PC-3 (cell line): ENCODE results near the gene DVL3. TPM values are rescaled to one million over a fixed set of nuclear protein-coding genes. Genes with fewer than 3 reads are reported as not detected.
"Not testable (repeated sequence)": the region's sequence is repeated elsewhere in the genome, so short reads cannot be mapped to it uniquely, and the experiment has no call there.

Experiments
- ATAC-seq: fragments of 200-7000 bp; cut with Tn5 transposase; 2 replicates; pipeline ENCODE4 v1.9.1; 2020; ENCODE audit warnings: mild to moderate bottlenecking, moderate library complexity
- BruUV-seq: library from RNA; stranded (reverse); fragments of 400-500 nt; replicated peaks from 2 replicates; lab custom pipeline; 2021; lab: Mats Ljungman, UMichigan
- CTCF ChIA-PET: fragments of 300-600 bp; sonication (Branson Sonifier 250); formaldehyde crosslinking; loops from one replicate; lab custom pipeline; 2022; ENCODE audit warnings: antibody characterized with exemption; lab: Charles Lee
- POLR2A ChIA-PET: fragments of 300-600 bp; sonication (Branson Sonifier 250); formaldehyde crosslinking; loops from one replicate; lab custom pipeline; 2022; ENCODE audit warnings: antibody characterized with exemption; ENCODE audit not compliant: unreplicated experiment; lab: Charles Lee
- DNase-seq: peaks from one replicate; pipeline ENCODE4 v3.0.0-alpha.2; 2015
- H2AFZ ChIP-seq: fragments of 300-600 bp; sonication (generic); 2 replicates; pipeline ENCODE4 v1.6.0; 2016; ENCODE audit warnings: antibody characterized with exemption, low read length
- H3F3A ChIP-seq: fragments of 300-600 bp; sonication (generic); one replicate; pipeline ENCODE4 v1.6.0; 2017; ENCODE audit warnings: antibody characterized with exemption, low read length, control low read depth, mild to moderate bottlenecking; ENCODE audit not compliant: unreplicated experiment
- H3K27ac ChIP-seq: fragments of 300-600 bp; sonication (generic); 2 replicates; pipeline ENCODE4 v1.5.1; 2016; ENCODE audit warnings: mild to moderate bottlenecking, low read length
- H3K27me3 ChIP-seq: fragments of 300-600 bp; sonication (generic); 2 replicates; pipeline ENCODE4 v1.6.1; 2016; ENCODE audit warnings: low read length, mixed read lengths
- H3K36me3 ChIP-seq: fragments of 300-600 bp; sonication (generic); 2 replicates; pipeline ENCODE4 v1.6.1; 2016; ENCODE audit warnings: low read depth, mixed run types, low read length, mixed read lengths
- H3K4me1 ChIP-seq: fragments of 300-600 bp; sonication (generic); 2 replicates; pipeline ENCODE4 v1.5.1; 2016; ENCODE audit warnings: low read length; ENCODE audit not compliant: insufficient read depth
- H3K4me2 ChIP-seq: fragments of 300-600 bp; sonication (generic); 2 replicates; pipeline ENCODE4 v1.6.0; 2016; ENCODE audit warnings: low read length
- H3K4me3 ChIP-seq: fragments of 300-600 bp; sonication (generic); 2 replicates; pipeline ENCODE4 v1.5.1; 2016; ENCODE audit warnings: mild to moderate bottlenecking, low read length, mixed read lengths
- H3K79me2 ChIP-seq: fragments of 300-600 bp; sonication (generic); 2 replicates; pipeline ENCODE4 v1.6.1; 2017; ENCODE audit warnings: low read length, mixed read lengths
- H3K9ac ChIP-seq: fragments of 300-600 bp; sonication (generic); 2 replicates; pipeline ENCODE4 v1.6.0; 2016; ENCODE audit warnings: mild to moderate bottlenecking, low read length
- H3K9me2 ChIP-seq: fragments of 300-600 bp; sonication (generic); replicated peaks from 2 replicates; pipeline ENCODE4 v1.6.1; 2016; ENCODE audit warnings: mixed run types, low read length, mixed read lengths
- H3K9me3 ChIP-seq: fragments of 300-600 bp; sonication (generic); 2 replicates; pipeline ENCODE4 v1.6.1; 2016; ENCODE audit warnings: low read length, mixed read lengths
- H4K20me1 ChIP-seq: fragments of 300-600 bp; sonication (generic); 2 replicates; pipeline ENCODE4 v1.6.1; 2016; ENCODE audit warnings: low read length, mixed read lengths
- EZH2 ChIP-seq: fragments of 300-600 bp; sonication (generic); IDR thresholded peaks from one replicate; pipeline ENCODE4 v1.6.1; 2017; ENCODE audit warnings: antibody characterized with exemption, mild to moderate bottlenecking, low read length; ENCODE audit not compliant: unreplicated experiment
- EZH2phosphoT487 ChIP-seq: fragments of 300-600 bp; sonication (generic); IDR thresholded peaks from 2 replicates; pipeline ENCODE4 v1.6.1; 2018; ENCODE audit warnings: mild to moderate bottlenecking, antibody characterized with exemption, low read length, borderline replicate concordance
- intact Hi-C: fragments of 100-400 bp; cut with micrococcal nuclease; formaldehyde crosslinking; loops from 2 replicates; pipeline ENCODE4 v1.9.0; 2023
- total RNA-seq: library from RNA; depleted of rRNA; stranded (reverse); fragments of >200 nt; gene quantifications from 2 replicates; pipeline ENCODE4 v1.2.3, GENCODE V29; 2014
- TF ChIP-seq, protein P1 (sequence below): fragments of 300-600 bp; sonication (generic); conservative IDR thresholded peaks from 2 replicates; pipeline ENCODE4 v1.5.1; 2017; ENCODE audit warnings: antibody characterized with exemption, low read depth, mild to moderate bottlenecking, low read length

DVL3 gene
- total RNA-seq, 1 experiment from 2014 or later: 50.6 TPM

DNA sequence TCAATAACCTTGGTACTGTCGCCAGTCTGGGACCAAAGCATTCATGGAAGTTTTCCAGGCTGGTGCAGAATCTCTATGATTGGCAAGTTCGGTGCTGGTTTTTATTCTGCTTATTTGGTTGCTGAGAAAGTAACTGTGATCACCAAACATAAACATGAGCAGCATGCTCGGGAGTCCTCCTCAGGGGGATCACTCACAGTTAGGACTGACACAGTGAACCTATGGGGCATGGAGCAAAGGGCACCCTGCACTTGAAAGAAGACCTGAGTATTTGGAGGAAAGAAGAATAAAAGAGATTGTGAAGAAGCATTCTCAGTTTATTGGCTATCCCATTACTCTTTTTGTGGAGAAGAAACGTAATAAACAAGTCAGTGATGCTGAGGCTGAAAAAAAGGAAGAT lies 39.2 kb upstream of the DVL3 start:
- H3K4me3 ChIP-seq: no peak overlapping the region
- no peak for DNase-seq
- intact Hi-C loops: no loop called here
- BruUV-seq: no TSS peak
- ChIA-PET POLR2A (no interaction called here), CTCF (no interaction called here)
- no peaks in the 10 kb centered on the region for H3F3A ChIP-seq
- H3K9me2 ChIP-seq: no peaks in the 10 kb centered on the region
- no peaks in the 10 kb centered on the region for H3K27me3 ChIP-seq
- H3K36me3 ChIP-seq: no peaks in the 10 kb centered on the region
- H3K4me1 ChIP-seq: no peaks in the 10 kb centered on the region
- H3K9ac ChIP-seq: no peak overlapping the region
- no peak overlapping the region for H3K4me2 ChIP-seq
- ATAC-seq: no peak
- TF ChIP-seq EZH2 (no peak), EZH2phosphoT487 (no peak)
- H3K9me3 ChIP-seq: no peaks in the 10 kb centered on the region
- H3K27ac ChIP-seq: no peak overlapping the region
- H3K79me2 ChIP-seq: no peaks in the 10 kb centered on the region
- H4K20me1 ChIP-seq: no peaks in the 10 kb centered on the region
- no peak overlapping the region for H2AFZ ChIP-seq

DNA sequence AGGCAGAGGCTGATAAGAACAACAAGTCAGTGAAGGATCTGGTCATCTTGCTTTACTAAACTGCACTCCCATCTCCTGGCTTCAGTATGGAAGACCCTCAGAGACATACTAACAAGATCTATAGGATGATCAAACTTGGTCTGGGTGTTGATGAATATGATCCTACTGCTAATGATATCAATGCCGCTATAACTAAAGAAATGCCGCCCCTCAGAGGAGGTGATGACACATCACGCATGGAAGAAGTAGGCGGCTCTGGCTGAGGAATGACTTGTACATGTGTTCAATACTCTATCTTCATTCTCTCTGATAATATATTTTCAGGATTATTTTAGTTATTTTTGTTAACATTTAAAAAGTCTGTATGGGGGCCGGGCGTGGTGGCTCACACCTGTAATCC lies 37.5 kb upstream of the DVL3 start:
- intact Hi-C loops: no loop called here
- Histone ChIP-seq H3K4me3 (no peak overlapping the region), H3F3A (no peaks in the 10 kb centered on the region), H3K9me2 (no peaks in the 10 kb centered on the region), H2AFZ (no peak overlapping the region), H3K79me2 (no peaks in the 10 kb centered on the region), H3K9ac (no peak overlapping the region), H3K36me3 (no peaks in the 10 kb centered on the region), H3K4me1 (no peaks in the 10 kb centered on the region), H3K27ac (no peak overlapping the region), H3K9me3 (no peaks in the 10 kb centered on the region), H3K4me2 (no peak overlapping the region), H3K27me3 (no peaks in the 10 kb centered on the region), H4K20me1 (no peaks in the 10 kb centered on the region)
- no peak for ATAC-seq
- DNase-seq: no peak
- POLR2A ChIA-PET: no interaction called here
- CTCF ChIA-PET: no interaction called here
- BruUV-seq: no TSS peak
- TF ChIP-seq EZH2phosphoT487: no peak
- TF ChIP-seq, protein P1, sequence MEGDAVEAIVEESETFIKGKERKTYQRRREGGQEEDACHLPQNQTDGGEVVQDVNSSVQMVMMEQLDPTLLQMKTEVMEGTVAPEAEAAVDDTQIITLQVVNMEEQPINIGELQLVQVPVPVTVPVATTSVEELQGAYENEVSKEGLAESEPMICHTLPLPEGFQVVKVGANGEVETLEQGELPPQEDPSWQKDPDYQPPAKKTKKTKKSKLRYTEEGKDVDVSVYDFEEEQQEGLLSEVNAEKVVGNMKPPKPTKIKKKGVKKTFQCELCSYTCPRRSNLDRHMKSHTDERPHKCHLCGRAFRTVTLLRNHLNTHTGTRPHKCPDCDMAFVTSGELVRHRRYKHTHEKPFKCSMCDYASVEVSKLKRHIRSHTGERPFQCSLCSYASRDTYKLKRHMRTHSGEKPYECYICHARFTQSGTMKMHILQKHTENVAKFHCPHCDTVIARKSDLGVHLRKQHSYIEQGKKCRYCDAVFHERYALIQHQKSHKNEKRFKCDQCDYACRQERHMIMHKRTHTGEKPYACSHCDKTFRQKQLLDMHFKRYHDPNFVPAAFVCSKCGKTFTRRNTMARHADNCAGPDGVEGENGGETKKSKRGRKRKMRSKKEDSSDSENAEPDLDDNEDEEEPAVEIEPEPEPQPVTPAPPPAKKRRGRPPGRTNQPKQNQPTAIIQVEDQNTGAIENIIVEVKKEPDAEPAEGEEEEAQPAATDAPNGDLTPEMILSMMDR: 0 out of 2 replicates have a peak, but pooled peaks have one; percentile 10

DNA sequence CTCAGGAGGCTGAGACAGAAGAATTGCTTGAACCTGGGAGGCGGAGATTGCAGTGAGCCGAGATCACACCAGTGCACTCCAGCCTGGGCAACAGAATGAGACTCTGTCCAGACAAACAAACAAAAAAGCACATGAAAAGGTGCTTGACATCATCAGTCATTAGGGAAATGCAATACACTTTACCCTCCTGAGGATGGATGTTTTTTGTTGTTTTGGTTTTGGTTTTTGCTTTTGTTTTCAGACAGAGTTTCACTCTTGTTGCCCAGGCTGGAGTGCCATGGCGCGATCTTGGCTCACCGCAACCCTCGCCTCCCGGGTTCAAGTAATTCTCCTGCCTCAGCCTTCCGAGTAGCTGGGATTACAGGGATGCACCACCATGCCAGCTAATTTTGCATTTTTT lies 34.1 kb upstream of the DVL3 start:
- not testable (repeated sequence) for ATAC-seq, H3K9me2 ChIP-seq, BruUV-seq

DNA sequence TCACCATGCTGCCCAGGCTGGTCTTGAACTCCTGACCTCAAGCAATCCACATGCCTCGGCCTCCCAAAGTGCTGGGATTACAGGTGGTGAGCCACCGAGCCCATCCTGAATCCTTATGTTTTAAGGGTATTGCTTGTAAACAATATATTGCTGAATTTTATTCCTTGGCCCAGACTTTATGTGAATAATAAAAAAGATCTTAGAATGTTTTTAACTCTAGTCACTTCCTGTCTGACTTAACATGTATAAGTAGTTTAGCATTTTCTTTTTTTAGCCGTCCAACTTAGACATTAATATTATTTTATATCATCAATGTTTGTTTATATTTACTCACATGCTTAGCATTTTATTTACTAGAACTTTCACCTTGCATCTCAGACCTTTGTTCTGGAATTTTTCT lies 29.2 kb upstream of the DVL3 start:
- Histone ChIP-seq H3F3A (no peaks in the 10 kb centered on the region), H2AFZ (no peak overlapping the region), H4K20me1 (no peaks in the 10 kb centered on the region), H3K9me3 (no peaks in the 10 kb centered on the region), H3K4me1 (0 out of 2 replicates have a peak, but pooled peaks cover 4% of the 10 kb centered on the region), H3K9ac (no peak overlapping the region), H3K27ac (no peak overlapping the region), H3K9me2 (no peaks in the 10 kb centered on the region), H3K79me2 (no peaks in the 10 kb centered on the region), H3K27me3 (no peaks in the 10 kb centered on the region), H3K4me3 (no peak overlapping the region), H3K36me3 (no peaks in the 10 kb centered on the region), H3K4me2 (no peak overlapping the region)
- DNase-seq (peak; percentile 54), ATAC-seq (peak; percentile 73)
- intact Hi-C loops: no loop called here
- ChIA-PET POLR2A (no interaction called here), CTCF (interaction anchor here (1.3 kb wide), 1 partner anchor 86 kb away, joined by 4 read pairs; no protein-coding TSS in a partner anchor)
- BruUV-seq: no TSS peak
- TF ChIP-seq EZH2: no peak
- TF ChIP-seq, protein P1: no peak

More for the DNA sequence above, 34.1 kb upstream of the DVL3 start:
- DNase-seq, POLR2A ChIA-PET, H3K27me3 ChIP-seq, CTCF ChIA-PET, H3K4me2 ChIP-seq, H3K4me1 ChIP-seq, H3F3A ChIP-seq, H3K4me3 ChIP-seq, H3K9ac ChIP-seq, intact Hi-C loops, H4K20me1 ChIP-seq, H3K36me3 ChIP-seq, H2AFZ ChIP-seq, H3K27ac ChIP-seq, H3K79me2 ChIP-seq, H3K9me3 ChIP-seq: not testable (repeated sequence)
